ENCODE measurements around the gene GPX4. TPM values are rescaled to one million over a fixed set of nuclear protein-coding genes. Genes with fewer than 3 reads are reported as not detected.

Gene GPX4
- total RNA-seq, 1 donor from 2014 or later = 213 TPM

DNA sequence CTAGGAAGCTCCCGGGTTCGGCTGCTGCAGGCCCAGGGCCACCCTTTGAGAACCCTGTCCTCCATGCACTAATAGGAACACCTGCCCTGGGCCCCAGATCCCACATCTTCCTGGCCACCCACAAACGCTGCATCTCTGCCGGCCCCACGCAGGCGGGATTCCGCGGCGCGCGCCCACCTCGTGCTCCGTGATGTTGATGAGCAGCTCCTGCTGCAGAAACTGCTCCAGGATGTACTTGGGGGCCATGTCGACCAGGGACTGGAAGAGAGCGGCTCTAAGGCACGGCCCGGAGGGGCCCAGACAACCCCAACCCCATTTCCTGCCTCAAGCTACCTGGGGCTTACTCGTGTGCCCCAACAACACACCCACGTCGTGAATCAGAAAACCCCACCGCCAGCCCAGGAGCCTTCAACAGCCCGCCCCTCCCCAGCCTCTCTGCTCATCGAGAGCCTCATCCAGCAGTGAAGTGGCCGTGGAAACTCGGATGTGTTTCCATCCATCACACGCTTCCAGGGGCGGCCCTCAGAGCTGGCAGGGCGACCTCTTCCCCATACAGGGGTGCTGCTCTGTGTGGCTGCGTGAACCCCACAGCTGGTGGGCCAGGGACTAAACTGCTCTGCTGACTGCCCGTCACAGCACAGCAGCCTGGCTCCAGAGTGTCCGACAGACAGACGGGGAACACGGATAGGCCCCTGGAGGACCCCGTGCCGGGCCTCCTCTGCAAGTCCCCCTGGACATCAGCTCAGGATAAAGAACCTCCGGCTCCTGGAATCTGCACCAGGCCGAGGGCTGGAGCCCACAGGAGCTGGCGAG is 12.9 kb upstream of the GPX4 start:
- CTCF ChIA-PET = interaction anchor here (1.2 kb wide), 1 partner anchor 26 kb away, joined by 3 read pairs; no protein-coding TSS in a partner anchor
- no peaks in the 10 kb centered on the region for H3K9me3 Mint-ChIP-seq
- ATAC-seq (ENCODE audit: low read depth) (no peak), DNase-seq (no peak)
- no peaks in the 10 kb centered on the region for H3K27me3 Mint-ChIP-seq
- peaks cover 56% of the 10 kb centered on the region for H3K4me1 Mint-ChIP-seq
- intact Hi-C loops (cut with micrococcal nuclease) = no loop called here
- no peak overlapping the region for H3K4me3 Mint-ChIP-seq
- no peak for TF ChIP-seq CTCF (IDR thresholded peaks at IDR 0.05)
- no peak overlapping the region for H3K27ac Mint-ChIP-seq
- peaks cover 42% of the 10 kb centered on the region for H3K36me3 Mint-ChIP-seq (ENCODE audit: low read depth)
- POLR2A ChIA-PET = interaction anchor here (0.5 to 10.8 kb wide), 8 partner anchors 15 to 112 kb away, joined by 3 to 184 read pairs (median 6); partner anchors contain the start of genes ABCA7 and ARHGAP45

- peaks cover 53% of the 10 kb centered on the region for H3K4me1 Mint-ChIP-seq
- CTCF ChIA-PET = no interaction called here
- no peak for DNase-seq
Measured at GRCh38 chr19:1091544-1092175, 12.1 kb upstream of the GPX4 start.

GRCh38 chr19:1093330-1093729 is 10.5 kb upstream of the GPX4 start:
- ATAC-seq (ENCODE audit: low read depth) (no peak), DNase-seq (no peak)
- no peaks in the 10 kb centered on the region for H3K27me3 Mint-ChIP-seq
- no peak for TF ChIP-seq CTCF (IDR thresholded peaks at IDR 0.05)
- peak overlapping the region; percentile 90 for H3K4me3 Mint-ChIP-seq
- intact Hi-C loops (cut with micrococcal nuclease) = no loop called here
- peak overlapping the region; percentile 50 for H3K27ac Mint-ChIP-seq
- CTCF ChIA-PET = no interaction called here
- POLR2A ChIA-PET = interaction anchor here (0.6 to 2.9 kb wide), 8 partner anchors 8 to 176 kb away, joined by 3 to 48 read pairs (median 4); partner anchors contain the start of gene CIRBP
- peaks cover 40% of the 10 kb centered on the region for H3K4me1 Mint-ChIP-seq
- no peaks in the 10 kb centered on the region for H3K9me3 Mint-ChIP-seq
- peaks cover 27% of the 10 kb centered on the region for H3K36me3 Mint-ChIP-seq (ENCODE audit: low read depth)

More at GRCh38 chr19:1091544-1092175, 12.1 kb upstream of the GPX4 start:
- intact Hi-C loops (cut with micrococcal nuclease) = no loop called here
- POLR2A ChIA-PET = interaction anchor here (0.9 to 10.8 kb wide), 2 partner anchors 16 to 56 kb away, joined by 3 to 184 read pairs; no protein-coding TSS in a partner anchor
- TF ChIP-seq CTCF (IDR thresholded peaks at IDR 0.05) = no peak
- Mint-ChIP-seq H3K27me3 (no peaks in the 10 kb centered on the region), H3K36me3 (ENCODE audit: low read depth) (peaks cover 36% of the 10 kb centered on the region), H3K4me3 (no peak overlapping the region), H3K9me3 (no peaks in the 10 kb centered on the region), H3K27ac (no peak overlapping the region)
- no peak for ATAC-seq (ENCODE audit: low read depth)

GRCh38 chr19:1093811-1094553 is 9.8 kb upstream of the GPX4 start:
- no peak for ATAC-seq (ENCODE audit: low read depth)

More at GRCh38 chr19:1093811-1094553, 9.8 kb upstream of the GPX4 start:
- peak overlapping the region; percentile 90 for H3K4me3 Mint-ChIP-seq
- intact Hi-C loops (cut with micrococcal nuclease) = loop anchor here (2.0 kb wide), 1 partner anchor 55 kb away; no protein-coding TSS in a partner anchor
- H3K36me3 Mint-ChIP-seq (ENCODE audit: low read depth) = peaks cover 23% of the 10 kb centered on the region
- no peak for TF ChIP-seq CTCF (IDR thresholded peaks at IDR 0.05)
- peak overlapping the region; percentile 84 for H3K27ac Mint-ChIP-seq
- H3K4me1 Mint-ChIP-seq = peaks cover 38% of the 10 kb centered on the region
- POLR2A ChIA-PET = interaction anchor here (0.5 to 2.9 kb wide), 11 partner anchors 9 to 343 kb away, joined by 3 to 48 read pairs (median 3); partner anchors contain the start of genes ARHGAP45, CIRBP and RNU6-2
- no peaks in the 10 kb centered on the region for H3K9me3 Mint-ChIP-seq
- CTCF ChIA-PET = interaction anchor here (0.7 kb wide), 1 partner anchor 29 kb away, joined by 5 read pairs; no protein-coding TSS in a partner anchor
- no peak for DNase-seq
- no peaks in the 10 kb centered on the region for H3K27me3 Mint-ChIP-seq
